Endothelial cell of umbilical vein (primary cell): ENCODE measurements around the gene ADGRG3.

ENCODE experiments used
- EZH2 ChIP-seq: IDR thresholded peaks from 2 replicates; pipeline ENCODE4 v1.6.1; 2012; ENCODE audit warnings: borderline replicate concordance, low read depth, mild to moderate bottlenecking, moderate library complexity, low read length, inconsistent platforms; ENCODE audit not compliant: severe bottlenecking
- GATA2 ChIP-seq: IDR thresholded peaks from 2 replicates; pipeline ENCODE4 v1.7.0; 2011; ENCODE audit warnings: low read depth, mild to moderate bottlenecking, moderate library complexity, mixed read lengths, low read length; ENCODE audit not compliant: insufficient read length, insufficient read depth
- JUN ChIP-seq: IDR thresholded peaks from 2 replicates; pipeline ENCODE4 v1.6.1; 2011; ENCODE audit warnings: borderline replicate concordance, low read depth; ENCODE audit not compliant: insufficient read length, insufficient read depth
- POLR2A ChIP-seq: IDR thresholded peaks from 2 replicates; pipeline ENCODE4 v1.6.1; 2012; ENCODE audit warnings: low read depth, mild to moderate bottlenecking, control low read depth, low read length
- POLR2AphosphoS5 ChIP-seq: IDR thresholded peaks from 2 replicates; pipeline ENCODE4 v1.6.1; 2012; ENCODE audit warnings: low read depth, mild to moderate bottlenecking, control low read depth, low read length, moderate library complexity; ENCODE audit not compliant: insufficient read depth
- TF ChIP-seq, protein P1 (sequence below), 2 donors: IDR thresholded peaks; 1 replicate in 1 of 2; 2 replicates in 1 of 2; pipeline ENCODE4 v1.5.1; 2011; ENCODE audit warnings: low read length in 2 of 2, mild to moderate bottlenecking in 2 of 2, moderate library complexity in 2 of 2, control low read depth in 1 of 2, inconsistent platforms in 1 of 2, low read depth in 1 of 2; ENCODE audit not compliant: insufficient read depth in 1 of 2; ENCODE audit errors: extremely low read depth in 1 of 2
- TF ChIP-seq, protein P2 (sequence below): IDR thresholded peaks from 2 replicates; pipeline ENCODE4 v1.6.1; 2011; ENCODE audit not compliant: insufficient read depth, insufficient read length

- TF ChIP-seq, protein P1, sequence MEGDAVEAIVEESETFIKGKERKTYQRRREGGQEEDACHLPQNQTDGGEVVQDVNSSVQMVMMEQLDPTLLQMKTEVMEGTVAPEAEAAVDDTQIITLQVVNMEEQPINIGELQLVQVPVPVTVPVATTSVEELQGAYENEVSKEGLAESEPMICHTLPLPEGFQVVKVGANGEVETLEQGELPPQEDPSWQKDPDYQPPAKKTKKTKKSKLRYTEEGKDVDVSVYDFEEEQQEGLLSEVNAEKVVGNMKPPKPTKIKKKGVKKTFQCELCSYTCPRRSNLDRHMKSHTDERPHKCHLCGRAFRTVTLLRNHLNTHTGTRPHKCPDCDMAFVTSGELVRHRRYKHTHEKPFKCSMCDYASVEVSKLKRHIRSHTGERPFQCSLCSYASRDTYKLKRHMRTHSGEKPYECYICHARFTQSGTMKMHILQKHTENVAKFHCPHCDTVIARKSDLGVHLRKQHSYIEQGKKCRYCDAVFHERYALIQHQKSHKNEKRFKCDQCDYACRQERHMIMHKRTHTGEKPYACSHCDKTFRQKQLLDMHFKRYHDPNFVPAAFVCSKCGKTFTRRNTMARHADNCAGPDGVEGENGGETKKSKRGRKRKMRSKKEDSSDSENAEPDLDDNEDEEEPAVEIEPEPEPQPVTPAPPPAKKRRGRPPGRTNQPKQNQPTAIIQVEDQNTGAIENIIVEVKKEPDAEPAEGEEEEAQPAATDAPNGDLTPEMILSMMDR (IDR thresholded peaks at IDR 0.05; ENCODE audit: extremely low read depth in 1 of 2, insufficient read depth in 1 of 2, low read depth in 1 of 2, low read length in 2 of 2), result no peak
- TF ChIP-seq EZH2, result no peak
- TF ChIP-seq JUN, result no peak
- TF ChIP-seq, protein P2, sequence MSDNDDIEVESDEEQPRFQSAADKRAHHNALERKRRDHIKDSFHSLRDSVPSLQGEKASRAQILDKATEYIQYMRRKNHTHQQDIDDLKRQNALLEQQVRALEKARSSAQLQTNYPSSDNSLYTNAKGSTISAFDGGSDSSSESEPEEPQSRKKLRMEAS, result no peak
- TF ChIP-seq POLR2A, result no peak
- no peak for TF ChIP-seq POLR2AphosphoS5
- no peak for TF ChIP-seq GATA2
Measured at GRCh38 chr16:57663917-57664661, 4.0 kb upstream of the ADGRG3 start.
